Measurements from ENCODE around the gene PTPRG.

PTPRG gene

GRCh38 chr3:61624300-61624699 lies 62.9 kb downstream of the PTPRG start:
- no peak for DNase-seq

GRCh38 chr3:61625429-61625828 lies 64.1 kb downstream of the PTPRG start:
- no peak for DNase-seq

- no peak for DNase-seq
These were observed 65.1 kb downstream of the PTPRG start for GRCh38 chr3:61626484-61626883.

- no peak for DNase-seq
These were observed 66.4 kb downstream of the PTPRG start for GRCh38 chr3:61627768-61628185.

- DNase-seq = no peak
These were observed 67.3 kb downstream of the PTPRG start for GRCh38 chr3:61628636-61629035.

GRCh38 chr3:61629442-61629841 lies 68.1 kb downstream of the PTPRG start:
- DNase-seq = no peak

GRCh38 chr3:61631108-61631769 lies 69.9 kb downstream of the PTPRG start:
- DNase-seq = no peak

GRCh38 chr3:61632568-61633175 lies 71.3 kb downstream of the PTPRG start:
- DNase-seq = no peak

- DNase-seq = no peak
These were observed 73.3 kb downstream of the PTPRG start for GRCh38 chr3:61634678-61635077.

- DNase-seq = no peak
These were observed 76.0 kb downstream of the PTPRG start for GRCh38 chr3:61637088-61638051.

GRCh38 chr3:61638741-61639140 lies 77.4 kb downstream of the PTPRG start:
- no peak for DNase-seq

- DNase-seq = no peak
These were observed 78.6 kb downstream of the PTPRG start for GRCh38 chr3:61639991-61640390.

- DNase-seq = no peak
These were observed 83.8 kb downstream of the PTPRG start for GRCh38 chr3:61645148-61645547.

GRCh38 chr3:61646360-61646759 lies 85.0 kb downstream of the PTPRG start:
- no peak for DNase-seq

GRCh38 chr3:61646851-61647525 lies 85.6 kb downstream of the PTPRG start:
- no peak for DNase-seq

- DNase-seq = no peak
These were observed 87.1 kb downstream of the PTPRG start for GRCh38 chr3:61648481-61648880.

- DNase-seq = no peak
These were observed 88.2 kb downstream of the PTPRG start for GRCh38 chr3:61649381-61650170.

GRCh38 chr3:61650276-61650675 lies 88.9 kb downstream of the PTPRG start:
- DNase-seq = no peak

GRCh38 chr3:61650719-61651410 lies 89.5 kb downstream of the PTPRG start:
- DNase-seq = no peak

GRCh38 chr3:61657689-61658088 lies 96.3 kb downstream of the PTPRG start:
- DNase-seq = no peak

- DNase-seq = no peak
These were observed 101.5 kb downstream of the PTPRG start for GRCh38 chr3:61662861-61663260.

Measured in NCI-H187 (cell line).